A673 (cell line): ENCODE measurements around the gene HDGFL2. TPM values are rescaled to one million over a fixed set of nuclear protein-coding genes. Genes with fewer than 3 reads are reported as not detected.

Source experiments
- Bru-seq: library from RNA; stranded (reverse); fragments of 400-500 nt; gene quantifications from one replicate; lab custom pipeline; 2021; lab: Mats Ljungman, UMichigan
- BruChase-seq, 2 experiments: library from RNA; stranded (reverse); fragments of 400-500 nt; gene quantifications; one replicate each; lab custom pipeline; 2021; lab: Mats Ljungman, UMichigan
- BruUV-seq: library from RNA; stranded (reverse); fragments of 400-500 nt; replicated peaks from 2 replicates; lab custom pipeline; 2021; lab: Mats Ljungman, UMichigan
- CTCF ChIA-PET: fragments of 300-600 bp; sonication (Branson Sonifier 250); formaldehyde crosslinking; loops from one replicate; lab custom pipeline; 2022; ENCODE audit warnings: antibody characterized with exemption; lab: Charles Lee
- POLR2A ChIA-PET: fragments of 300-600 bp; sonication (Branson Sonifier 250); formaldehyde crosslinking; loops from one replicate; lab custom pipeline; 2022; ENCODE audit warnings: antibody characterized with exemption; ENCODE audit not compliant: low non-redundant PET; lab: Charles Lee
- DNase-seq: peaks from one replicate; pipeline ENCODE4 v3.0.0-alpha.2; 2015; ENCODE audit warnings: low spot score
- H3K27ac ChIP-seq: fragments of 200-600 bp; sonication (generic); 2 replicates; pipeline ENCODE4 v1.5.1; 2016; ENCODE audit warnings: mixed run types, low read depth, mild to moderate bottlenecking, mixed read lengths, antibody characterized with exemption, low read length; ENCODE audit not compliant: poor library complexity, severe bottlenecking
- H3K27me3 ChIP-seq: fragments of 200-600 bp; sonication (generic); replicated peaks from 2 replicates; pipeline ENCODE4 v1.6.1; 2017; ENCODE audit warnings: mixed run types, low read depth, mild to moderate bottlenecking, mixed read lengths, antibody characterized with exemption, low read length; ENCODE audit not compliant: insufficient read depth, poor library complexity
- H3K36me3 ChIP-seq: fragments of 200-600 bp; sonication (generic); 2 replicates; pipeline ENCODE4 v1.6.1; 2016; ENCODE audit warnings: mixed run types, mild to moderate bottlenecking, mixed read lengths, antibody characterized with exemption, low read length; ENCODE audit not compliant: insufficient read depth, poor library complexity, severe bottlenecking
- H3K4me1 ChIP-seq: fragments of 200-600 bp; sonication (generic); 2 replicates; pipeline ENCODE4 v1.6.1; 2017; ENCODE audit warnings: mixed run types, mild to moderate bottlenecking, mixed read lengths, antibody characterized with exemption, low read length; ENCODE audit not compliant: insufficient read depth, poor library complexity, severe bottlenecking
- H3K4me3 ChIP-seq: fragments of 200-600 bp; sonication (generic); 2 replicates; pipeline ENCODE4 v1.5.1; 2016; ENCODE audit warnings: low read depth, mixed run types, mild to moderate bottlenecking, mixed read lengths, low read length; ENCODE audit not compliant: poor library complexity, severe bottlenecking
- H3K9me3 ChIP-seq: fragments of 200-600 bp; sonication (generic); 2 replicates; pipeline ENCODE4 v1.6.1; 2016; ENCODE audit warnings: mixed run types, low read depth, mild to moderate bottlenecking, mixed read lengths, antibody characterized with exemption, low read length; ENCODE audit not compliant: poor library complexity, severe bottlenecking
- CTCF ChIP-seq: fragments of 300-800, 200-600 bp; sonication (generic); conservative IDR thresholded peaks from 2 replicates; pipeline ENCODE4 v1.5.1; 2017; ENCODE audit warnings: low read depth, mild to moderate bottlenecking, antibody characterized with exemption, low read length, moderate library complexity, mixed read lengths
- EZH2 ChIP-seq: fragments of 200-600 bp; sonication (generic); IDR thresholded peaks from 2 replicates; pipeline ENCODE4 v1.6.1; 2017; ENCODE audit warnings: borderline replicate concordance, low read depth, mild to moderate bottlenecking, mixed read lengths, antibody characterized with exemption, low read length; ENCODE audit not compliant: poor library complexity, severe bottlenecking
- intact Hi-C: fragments of 100-400 bp; cut with micrococcal nuclease; formaldehyde crosslinking; loops from one replicate; pipeline ENCODE4 v1.10.0; 2022; ENCODE audit not compliant: unreplicated experiment
- long read RNA-seq: library from polyadenylated mRNA; stranded (forward); transcript quantifications from one replicate; pipeline ENCODE4 v2.0.0, GENCODE V29; 2022
- total RNA-seq: library from RNA; stranded (reverse); gene quantifications from 2 replicates; pipeline ENCODE4 v1.2.3, GENCODE V29; 2021

The HDGFL2 gene
- total RNA-seq, result 89.6 and 94.8 TPM in 2 replicates
- Bru-seq, nascent RNA, result percentile 52 among the genes with signal in this experiment
- BruChase-seq, experiment 1, labeled RNA remaining after a 2-hour chase, result percentile 62 among the genes with signal in this experiment
- BruChase-seq, experiment 2, labeled RNA remaining after a 6-hour chase, result percentile 76 among the genes with signal in this experiment
- long read RNA-seq, transcript HDGFL2-208 (16 exons, 2,281 nt), result major isoform, 54 of 148 reads
- long read RNA-seq, transcript HDGFL2-210 (16 exons, 2,255 nt), result minor isoform, 22 of 148 reads
- long read RNA-seq, partial matches to known transcripts, result 37 of 148 reads
- long read RNA-seq, other reads (novel, unspliced or antisense), result 35 of 148 reads

- Histone ChIP-seq H3K4me3 (peak within 1 kb of the TSS; percentile 99), H3K27me3 (no peaks in the 10 kb centered on the region), H3K27ac (peak within 1 kb of the TSS; percentile 88), H3K9me3 (no peaks in the 10 kb centered on the region), H3K36me3 (peaks cover 16% of the 10 kb centered on the region), H3K4me1 (no peaks in the 10 kb centered on the region)
- BruUV-seq, result no TSS peak
- CTCF ChIA-PET, result no interaction called here
- intact Hi-C loops, result loop anchor here (5.0 kb wide), 1 partner anchor 70 kb away; the partner anchor contains the start of genes CHAF1A and SH3GL1
- DNase-seq, result no peak
- TF ChIP-seq CTCF (no peak), EZH2 (no peak)
- POLR2A ChIA-PET, result interaction anchor here (0.6 to 1.0 kb wide), 2 partner anchors 63 to 225 kb away, joined by 4 to 6 read pairs; partner anchors contain the start of genes PLIN5 and YJU2
These were observed at the start of gene HDGFL2 for GRCh38 chr19:4472174-4472974. HDGFL2 (plus strand) TSS chr19:4472297; CDS start chr19:4472351, 54 bp downstream.

DNA sequence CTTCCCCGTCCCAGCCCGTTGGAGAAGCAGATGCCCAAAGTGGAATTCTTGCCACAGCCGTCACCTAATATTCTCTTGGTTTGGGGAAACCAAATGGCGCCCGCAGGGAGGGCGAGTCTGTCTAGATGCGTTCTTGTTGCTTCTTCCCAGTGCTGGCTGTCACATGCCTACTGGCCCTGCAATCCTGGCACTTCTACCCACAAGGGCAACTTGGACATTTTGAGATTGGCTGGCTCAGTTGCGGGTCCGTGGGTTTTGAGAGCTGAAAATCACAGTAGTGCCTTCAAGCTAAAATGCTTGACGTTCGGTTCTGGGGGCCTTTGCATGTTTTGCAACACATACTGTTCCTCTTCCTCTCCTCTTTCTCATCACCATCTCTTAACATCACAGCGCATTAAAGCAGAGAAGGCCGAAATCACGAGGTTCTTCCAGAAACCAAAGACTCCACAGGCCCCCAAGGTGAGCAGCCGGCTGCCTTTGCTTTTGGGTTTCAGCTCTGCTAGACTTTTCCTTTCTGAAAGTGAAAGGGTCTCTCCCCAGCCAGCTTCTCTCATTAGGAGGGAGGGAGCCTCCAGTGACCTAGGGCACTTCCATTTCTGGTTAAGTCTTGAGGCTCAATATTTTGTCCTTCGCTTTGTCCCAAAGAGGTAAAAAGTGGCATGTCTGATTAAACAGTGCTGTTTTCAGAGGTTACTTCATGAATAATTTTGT, 48.5 kb upstream of the HDGFL2 start:
- intact Hi-C loops, result no loop called here
- POLR2A ChIA-PET, result no interaction called here
- H3K9me3 ChIP-seq, result no peaks in the 10 kb centered on the region
- H3K27ac ChIP-seq, result no peak overlapping the region
- no peak overlapping the region for H3K4me3 ChIP-seq
- CTCF ChIA-PET, result no interaction called here
- TF ChIP-seq EZH2 (no peak), CTCF (no peak)
- no peaks in the 10 kb centered on the region for H3K4me1 ChIP-seq
- no peaks in the 10 kb centered on the region for H3K27me3 ChIP-seq
- DNase-seq, result no peak
- no TSS peak for BruUV-seq
- H3K36me3 ChIP-seq, result peaks cover 76% of the 10 kb centered on the region

GRCh38 chr19:4425537-4425936, 46.6 kb upstream of the HDGFL2 start:
- CTCF ChIA-PET, result no interaction called here
- H3K4me3 ChIP-seq, result no peak overlapping the region
- BruUV-seq, result no TSS peak
- H3K4me1 ChIP-seq, result no peaks in the 10 kb centered on the region
- H3K27ac ChIP-seq, result no peak overlapping the region
- no peaks in the 10 kb centered on the region for H3K27me3 ChIP-seq
- POLR2A ChIA-PET, result no interaction called here
- intact Hi-C loops, result no loop called here
- DNase-seq, result no peak
- H3K36me3 ChIP-seq, result peaks cover 78% of the 10 kb centered on the region
- H3K9me3 ChIP-seq, result no peaks in the 10 kb centered on the region
- TF ChIP-seq EZH2 (no peak), CTCF (no peak)
